Esophagus (tissue), 2 donors: Measurements from ENCODE around the gene PP2D1. TPM values are rescaled to one million over a fixed set of nuclear protein-coding genes. Genes with fewer than 3 reads are reported as not detected.

Experiments
- polyA plus RNA-seq, 2 donors: library from polyadenylated mRNA; stranded (reverse); fragments of 200-250 nt; gene quantifications; one replicate each; pipeline ENCODE4 v1.2.3, GENCODE V29; 2013
- donor health status: healthy with polysubstance abuse.
- donor health status: Bipolar disorder and iron deficiency.

The PP2D1 gene
- polyA plus RNA-seq, 2 donors, result not detected

Other genes with a start within 250 kb of the PP2D1 start
- gene EFHB, start 78.0 kb downstream of the PP2D1 start, polyA plus RNA-seq, result 1 to 10 TPM in 1 of 2 donors, under 1 TPM in 1; 0.11 to 1.7 TPM
- gene RAB5A, start 65.2 kb downstream of the PP2D1 start, polyA plus RNA-seq, result 10 to 100 TPM; 34.4 to 66.6 TPM
- 10 to 100 TPM; 11.9 to 20.1 TPM for gene KAT2B, start 28.2 kb upstream of the PP2D1 start, polyA plus RNA-seq
- 1 to 10 TPM; 1.8 to 1.9 TPM for gene SGO1, start 173.9 kb upstream of the PP2D1 start, polyA plus RNA-seq